ENCODE results near the gene SLIT1. TPM values are rescaled to one million over a fixed set of nuclear protein-coding genes. Genes with fewer than 3 reads are reported as not detected.

Gene SLIT1
- total RNA-seq, 1 experiment from 2014 or later = 1.0 TPM

- peak; percentile 73 for DNase-seq
- Histone ChIP-seq H4K20me1 (ENCODE audit: insufficient read depth, low read depth, low read length) (no peaks in the 10 kb centered on the region), H3K27me3 (ENCODE audit: low read length) (no peaks in the 10 kb centered on the region), H3K9me2 (replicated peaks; ENCODE audit: insufficient read depth, low read length) (no peaks in the 10 kb centered on the region), H3K79me2 (ENCODE audit: low read length) (no peaks in the 10 kb centered on the region), H3K4me2 (ENCODE audit: low read depth, low read length, poor library complexity, severe bottlenecking) (no peak overlapping the region), H3K27ac (ENCODE audit: low read length) (no peak overlapping the region), H3K9me3 (ENCODE audit: low read length) (no peaks in the 10 kb centered on the region), H3K9ac (ENCODE audit: low read length) (no peak overlapping the region), H3K36me3 (ENCODE audit: insufficient read depth, low read length) (no peaks in the 10 kb centered on the region), H3K4me3 (ENCODE audit: low read length) (no peak overlapping the region), H2AFZ (ENCODE audit: low read length) (no peak overlapping the region), H3K4me1 (ENCODE audit: low read length) (peaks cover 13% of the 10 kb centered on the region)
Measured at GRCh38 chr10:97117372-97117771, 68.4 kb downstream of the SLIT1 start.

- peaks cover 13% of the 10 kb centered on the region for H3K4me1 ChIP-seq (ENCODE audit: low read length)
- H3K9ac ChIP-seq (ENCODE audit: low read length) = no peak overlapping the region
- H3K79me2 ChIP-seq (ENCODE audit: low read length) = no peaks in the 10 kb centered on the region
- no peak overlapping the region for H3K4me3 ChIP-seq (ENCODE audit: low read length)
- no peaks in the 10 kb centered on the region for H3K27me3 ChIP-seq (ENCODE audit: low read length)
- DNase-seq = no peak
- H3K9me2 ChIP-seq (replicated peaks; ENCODE audit: insufficient read depth, low read length) = no peaks in the 10 kb centered on the region
- H3K4me2 ChIP-seq (ENCODE audit: low read depth, low read length, poor library complexity, severe bottlenecking) = no peak overlapping the region
- no peaks in the 10 kb centered on the region for H3K9me3 ChIP-seq (ENCODE audit: low read length)
- no peak overlapping the region for H2AFZ ChIP-seq (ENCODE audit: low read length)
- no peak overlapping the region for H3K27ac ChIP-seq (ENCODE audit: low read length)
- no peaks in the 10 kb centered on the region for H3K36me3 ChIP-seq (ENCODE audit: insufficient read depth, low read length)
- H4K20me1 ChIP-seq (ENCODE audit: insufficient read depth, low read depth, low read length) = no peaks in the 10 kb centered on the region
Measured at GRCh38 chr10:97116462-97117162, 69.1 kb downstream of the SLIT1 start.

- Histone ChIP-seq H2AFZ (ENCODE audit: low read length) (no peak overlapping the region), H3K4me3 (ENCODE audit: low read length) (no peak overlapping the region), H3K9me2 (replicated peaks; ENCODE audit: insufficient read depth, low read length) (no peaks in the 10 kb centered on the region), H3K9me3 (ENCODE audit: low read length) (no peaks in the 10 kb centered on the region), H3K36me3 (ENCODE audit: insufficient read depth, low read length) (no peaks in the 10 kb centered on the region), H3K79me2 (ENCODE audit: low read length) (no peaks in the 10 kb centered on the region), H3K27me3 (ENCODE audit: low read length) (no peaks in the 10 kb centered on the region), H3K27ac (ENCODE audit: low read length) (no peak overlapping the region), H4K20me1 (ENCODE audit: insufficient read depth, low read depth, low read length) (no peaks in the 10 kb centered on the region), H3K4me2 (ENCODE audit: low read depth, low read length, poor library complexity, severe bottlenecking) (no peak overlapping the region), H3K9ac (ENCODE audit: low read length) (no peak overlapping the region), H3K4me1 (ENCODE audit: low read length) (peaks cover 13% of the 10 kb centered on the region)
- DNase-seq = no peak
Measured at GRCh38 chr10:97115846-97116245, 69.9 kb downstream of the SLIT1 start.

- Histone ChIP-seq H2AFZ (ENCODE audit: low read length) (no peak overlapping the region), H3K9me2 (replicated peaks; ENCODE audit: insufficient read depth, low read length) (no peaks in the 10 kb centered on the region), H3K27ac (ENCODE audit: low read length) (no peak overlapping the region), H3K79me2 (ENCODE audit: low read length) (no peaks in the 10 kb centered on the region), H3K9me3 (ENCODE audit: low read length) (no peaks in the 10 kb centered on the region), H3K36me3 (ENCODE audit: insufficient read depth, low read length) (no peaks in the 10 kb centered on the region), H3K27me3 (ENCODE audit: low read length) (no peaks in the 10 kb centered on the region), H3K4me3 (ENCODE audit: low read length) (no peak overlapping the region), H3K4me2 (ENCODE audit: low read depth, low read length, poor library complexity, severe bottlenecking) (no peak overlapping the region), H4K20me1 (ENCODE audit: insufficient read depth, low read depth, low read length) (no peaks in the 10 kb centered on the region), H3K4me1 (ENCODE audit: low read length) (peaks cover 4% of the 10 kb centered on the region), H3K9ac (ENCODE audit: low read length) (no peak overlapping the region)
- DNase-seq = no peak
Measured at GRCh38 chr10:97111615-97112014, 74.1 kb downstream of the SLIT1 start.

- H3K27me3 ChIP-seq (ENCODE audit: low read length) = no peaks in the 10 kb centered on the region
- no peaks in the 10 kb centered on the region for H3K9me3 ChIP-seq (ENCODE audit: low read length)
- no peaks in the 10 kb centered on the region for H3K79me2 ChIP-seq (ENCODE audit: low read length)
- H3K36me3 ChIP-seq (ENCODE audit: insufficient read depth, low read length) = no peaks in the 10 kb centered on the region
- no peak overlapping the region for H3K9ac ChIP-seq (ENCODE audit: low read length)
- H3K9me2 ChIP-seq (replicated peaks; ENCODE audit: insufficient read depth, low read length) = no peaks in the 10 kb centered on the region
- H3K4me1 ChIP-seq (ENCODE audit: low read length) = no peaks in the 10 kb centered on the region
- no peak overlapping the region for H3K4me2 ChIP-seq (ENCODE audit: low read depth, low read length, poor library complexity, severe bottlenecking)
- no peak overlapping the region for H2AFZ ChIP-seq (ENCODE audit: low read length)
- H4K20me1 ChIP-seq (ENCODE audit: insufficient read depth, low read depth, low read length) = no peaks in the 10 kb centered on the region
- DNase-seq = no peak
- H3K27ac ChIP-seq (ENCODE audit: low read length) = no peak overlapping the region
- no peak overlapping the region for H3K4me3 ChIP-seq (ENCODE audit: low read length)
Measured at GRCh38 chr10:97109547-97109946, 76.2 kb downstream of the SLIT1 start.

GRCh38 chr10:97107551-97107950 lies 78.2 kb downstream of the SLIT1 start:
- Histone ChIP-seq H2AFZ (ENCODE audit: low read length) (no peak overlapping the region), H3K36me3 (ENCODE audit: insufficient read depth, low read length) (no peaks in the 10 kb centered on the region)
- DNase-seq = no peak

GRCh38 chr10:97106207-97106606 lies 79.6 kb downstream of the SLIT1 start:
- Histone ChIP-seq H3K79me2 (ENCODE audit: low read length) (no peaks in the 10 kb centered on the region), H3K36me3 (ENCODE audit: insufficient read depth, low read length) (no peaks in the 10 kb centered on the region), H3K4me2 (ENCODE audit: low read depth, low read length, poor library complexity, severe bottlenecking) (no peak overlapping the region), H3K9me2 (replicated peaks; ENCODE audit: insufficient read depth, low read length) (no peaks in the 10 kb centered on the region), H3K9ac (ENCODE audit: low read length) (no peak overlapping the region), H4K20me1 (ENCODE audit: insufficient read depth, low read depth, low read length) (no peaks in the 10 kb centered on the region), H3K4me3 (ENCODE audit: low read length) (no peak overlapping the region), H3K4me1 (ENCODE audit: low read length) (no peaks in the 10 kb centered on the region; the same call in 1 of the 2 replicates), H3K9me3 (ENCODE audit: low read length) (no peaks in the 10 kb centered on the region), H3K27ac (ENCODE audit: low read length) (no peak overlapping the region), H2AFZ (ENCODE audit: low read length) (no peak overlapping the region), H3K27me3 (ENCODE audit: low read length) (no peaks in the 10 kb centered on the region)
- no peak for DNase-seq

More at GRCh38 chr10:97107551-97107950, 78.2 kb downstream of the SLIT1 start:
- Histone ChIP-seq H3K79me2 (ENCODE audit: low read length) (no peaks in the 10 kb centered on the region), H3K4me3 (ENCODE audit: low read length) (no peak overlapping the region), H3K4me2 (ENCODE audit: low read depth, low read length, poor library complexity, severe bottlenecking) (no peak overlapping the region), H3K9ac (ENCODE audit: low read length) (no peak overlapping the region), H3K27ac (ENCODE audit: low read length) (no peak overlapping the region), H3K27me3 (ENCODE audit: low read length) (no peaks in the 10 kb centered on the region), H4K20me1 (ENCODE audit: insufficient read depth, low read depth, low read length) (no peaks in the 10 kb centered on the region), H3K9me2 (replicated peaks; ENCODE audit: insufficient read depth, low read length) (no peaks in the 10 kb centered on the region), H3K9me3 (ENCODE audit: low read length) (no peaks in the 10 kb centered on the region), H3K4me1 (ENCODE audit: low read length) (no peaks in the 10 kb centered on the region)

GRCh38 chr10:97105303-97105702 lies 80.5 kb downstream of the SLIT1 start:
- Histone ChIP-seq H2AFZ (ENCODE audit: low read length) (no peak overlapping the region), H3K27me3 (ENCODE audit: low read length) (no peaks in the 10 kb centered on the region), H3K9me3 (ENCODE audit: low read length) (no peaks in the 10 kb centered on the region), H3K27ac (ENCODE audit: low read length) (no peak overlapping the region), H3K4me1 (ENCODE audit: low read length) (peaks cover 7% of the 10 kb centered on the region), H3K4me3 (ENCODE audit: low read length) (no peak overlapping the region), H4K20me1 (ENCODE audit: insufficient read depth, low read depth, low read length) (no peaks in the 10 kb centered on the region), H3K79me2 (ENCODE audit: low read length) (no peaks in the 10 kb centered on the region), H3K9ac (ENCODE audit: low read length) (no peak overlapping the region), H3K36me3 (ENCODE audit: insufficient read depth, low read length) (no peaks in the 10 kb centered on the region), H3K4me2 (ENCODE audit: low read depth, low read length, poor library complexity, severe bottlenecking) (no peak overlapping the region), H3K9me2 (replicated peaks; ENCODE audit: insufficient read depth, low read length) (no peaks in the 10 kb centered on the region)
- DNase-seq = no peak
